HepG2 (cell line): Measurements from ENCODE around the gene NCOA5. TPM values are rescaled to one million over a fixed set of nuclear protein-coding genes. Genes with fewer than 3 reads are reported as not detected.

Source experiments
- FOXJ3 ChIP-seq: sonication (generic); formaldehyde crosslinking; IDR thresholded peaks from 2 replicates; pipeline ENCODE4 v1.4.0; 2020; ENCODE audit warnings: missing genetic modification reagents, mild to moderate bottlenecking, borderline replicate concordance
- GPN1 ChIP-seq: sonication (generic); formaldehyde crosslinking; IDR thresholded peaks from 2 replicates; pipeline ENCODE4 v1.5.1; 2020; ENCODE audit warnings: missing genetic modification reagents, borderline replicate concordance
- HOXD1 ChIP-seq: sonication (generic); formaldehyde crosslinking; IDR thresholded peaks from 2 replicates; pipeline ENCODE4 v1.5.0; 2020; ENCODE audit warnings: missing genetic modification reagents
- POLR2AphosphoS5 ChIP-seq: IDR thresholded peaks from 2 replicates; pipeline ENCODE4 v1.6.1; 2012; ENCODE audit warnings: low read depth, low read length
- RARG ChIP-seq: sonication (generic); formaldehyde crosslinking; IDR thresholded peaks from 2 replicates; pipeline ENCODE4 v1.4.0; 2020; ENCODE audit warnings: low read depth, mild to moderate bottlenecking, missing genetic modification reagents
- STAG1 ChIP-seq: sonication (generic); formaldehyde crosslinking; IDR thresholded peaks from 2 replicates; pipeline ENCODE4 v1.4.0; 2020; ENCODE audit warnings: missing genetic modification reagents
- THAP11 ChIP-seq: IDR thresholded peaks from 2 replicates; pipeline ENCODE4 v1.6.1; 2016; ENCODE audit warnings: missing biosample characterization, missing genetic modification reagents
- TRIM24 ChIP-seq: sonication (generic); formaldehyde crosslinking; IDR thresholded peaks from 2 replicates; pipeline ENCODE4 v1.8.0; 2022; ENCODE audit warnings: mild to moderate bottlenecking, missing genetic modification reagents
- YEATS4 ChIP-seq: sonication (generic); formaldehyde crosslinking; IDR thresholded peaks from 2 replicates; pipeline ENCODE4 v1.4.0; 2020; ENCODE audit warnings: missing genetic modification reagents, borderline replicate concordance
- ZBTB21 ChIP-seq: sonication (generic); formaldehyde crosslinking; IDR thresholded peaks from 2 replicates; pipeline ENCODE4 v1.4.0; 2020; ENCODE audit warnings: missing genetic modification reagents
- ZMYM3 ChIP-seq: sonication (generic); formaldehyde crosslinking; IDR thresholded peaks from 2 replicates; pipeline ENCODE4 v1.5.1; 2020; ENCODE audit warnings: mild to moderate bottlenecking, missing genetic modification reagents
- ZNF207 ChIP-seq: fragments of 450-650 bp; IDR thresholded peaks from 2 replicates; pipeline ENCODE4 v1.6.1; 2016; ENCODE audit warnings: antibody characterized with exemption, borderline replicate concordance
- ZNF251 ChIP-seq: sonication (generic); formaldehyde crosslinking; IDR thresholded peaks from 2 replicates; pipeline ENCODE4 v1.9.0; 2021; ENCODE audit warnings: mild to moderate bottlenecking, missing genetic modification reagents
- ZNF547 ChIP-seq: sonication (generic); formaldehyde crosslinking; IDR thresholded peaks from 2 replicates; pipeline ENCODE4 v1.5.1; 2020; ENCODE audit warnings: mild to moderate bottlenecking, missing genetic modification reagents
- polyA plus RNA-seq, 8 experiments: library from polyadenylated mRNA; depleted of rRNA in 3 of 8; stranded (reverse) in 7 of 8; unstranded in 1 of 8; fragments of >200 nt; fragmentation: Illumina TruSeq in 4 of 8; extraction: Trizol in 4 of 8; gene quantifications; 2 replicates each; pipeline versions ENCODE4 v1.2.1 to v1.2.3, GENCODE V29; 2011 to 2016; ENCODE audit warnings: low read depth in 4 of 8, missing spikeins in 1 of 8, mixed read lengths in 1 of 8; ENCODE audit not compliant: insufficient read depth in 1 of 8
- total RNA-seq, 5 experiments: library from RNA; depleted of rRNA; stranded (reverse); fragments of >200 nt; fragmentation: Illumina TruSeq; extraction: Trizol; gene quantifications; 2 replicates each; pipeline ENCODE4 v1.2.3, GENCODE V29; 2016; ENCODE audit warnings: low read depth in 1 of 5
- TF ChIP-seq, protein P1 (sequence below): sonication (generic); formaldehyde crosslinking; conservative IDR thresholded peaks from 2 replicates; pipeline ENCODE4 v1.4.0; 2020; ENCODE audit warnings: missing genetic modification reagents
- TF ChIP-seq, protein P2 (sequence below): sonication (generic); formaldehyde crosslinking; IDR thresholded peaks from 2 replicates; pipeline ENCODE4 v1.8.1; 2023; ENCODE audit warnings: mild to moderate bottlenecking, missing genetic modification reagents
- TF ChIP-seq, protein P3 (sequence below): sonication (generic); formaldehyde crosslinking; IDR thresholded peaks from 2 replicates; pipeline ENCODE4 v1.4.0; 2020; ENCODE audit warnings: low read depth, mild to moderate bottlenecking, missing genetic modification reagents
- TF ChIP-seq, protein P4 (sequence below): sonication (generic); formaldehyde crosslinking; IDR thresholded peaks from 2 replicates; pipeline ENCODE4 v1.5.1; 2020; ENCODE audit warnings: mild to moderate bottlenecking, missing genetic modification reagents, moderate library complexity
- TF ChIP-seq, protein P5 (sequence below): sonication (generic); formaldehyde crosslinking; IDR thresholded peaks from 2 replicates; pipeline ENCODE4 v1.4.0; 2020; ENCODE audit warnings: mild to moderate bottlenecking, missing genetic modification reagents
- TF ChIP-seq, protein P6 (sequence below): IDR thresholded peaks from 2 replicates; pipeline ENCODE4 v1.6.1; 2016; ENCODE audit warnings: missing compliant biosample characterization, missing genetic modification reagents, borderline replicate concordance
- TF ChIP-seq, protein P7 (sequence below): sonication (generic); formaldehyde crosslinking; IDR thresholded peaks from 2 replicates; pipeline ENCODE4 v1.4.0; 2020; ENCODE audit warnings: mild to moderate bottlenecking, missing genetic modification reagents

Gene NCOA5
- total and polyA plus RNA-seq, 2 of the 13 experiments (the other 11 are each of a cell fraction or from before 2014, with no cell fraction given): 16.5 to 28.4 TPM

DNA sequence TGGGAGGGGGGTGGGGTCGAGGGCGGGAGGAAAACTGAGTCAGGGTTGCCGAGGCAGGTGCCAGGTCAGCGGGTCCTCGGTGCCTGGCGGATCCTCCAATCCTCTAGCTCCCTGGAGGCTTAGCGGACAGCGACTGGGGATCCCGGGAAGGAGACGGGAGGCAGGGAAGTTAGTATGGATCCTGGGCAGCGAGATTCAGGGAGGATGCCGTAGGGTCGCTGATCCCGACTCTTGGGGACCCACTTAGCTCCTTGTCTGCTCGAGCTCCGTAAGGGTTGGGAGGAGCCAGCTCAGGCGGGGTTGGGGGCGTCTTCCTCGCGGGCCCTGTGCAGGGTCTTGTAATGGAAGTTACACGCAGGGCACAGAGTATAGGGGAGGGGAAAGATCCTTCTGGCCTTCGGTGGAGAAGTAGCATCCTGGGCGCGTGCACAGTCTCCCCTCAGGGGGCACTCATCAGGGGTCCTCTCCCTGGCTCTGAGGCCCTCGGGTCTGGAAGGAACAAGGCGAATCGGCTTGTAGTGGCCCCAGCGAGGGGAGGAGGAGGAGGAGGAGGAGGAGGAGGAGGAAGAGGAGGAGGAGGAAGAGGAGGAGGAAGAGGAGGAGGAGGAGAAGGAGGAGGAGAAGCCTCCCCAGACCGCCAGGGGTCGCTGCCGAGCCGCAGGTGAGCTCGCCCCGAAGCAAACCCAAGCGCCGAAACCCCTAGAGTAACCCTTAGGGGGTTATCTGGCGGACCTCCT lies 67.2 kb downstream of the NCOA5 start (continued):
- TF ChIP-seq, protein P1, sequence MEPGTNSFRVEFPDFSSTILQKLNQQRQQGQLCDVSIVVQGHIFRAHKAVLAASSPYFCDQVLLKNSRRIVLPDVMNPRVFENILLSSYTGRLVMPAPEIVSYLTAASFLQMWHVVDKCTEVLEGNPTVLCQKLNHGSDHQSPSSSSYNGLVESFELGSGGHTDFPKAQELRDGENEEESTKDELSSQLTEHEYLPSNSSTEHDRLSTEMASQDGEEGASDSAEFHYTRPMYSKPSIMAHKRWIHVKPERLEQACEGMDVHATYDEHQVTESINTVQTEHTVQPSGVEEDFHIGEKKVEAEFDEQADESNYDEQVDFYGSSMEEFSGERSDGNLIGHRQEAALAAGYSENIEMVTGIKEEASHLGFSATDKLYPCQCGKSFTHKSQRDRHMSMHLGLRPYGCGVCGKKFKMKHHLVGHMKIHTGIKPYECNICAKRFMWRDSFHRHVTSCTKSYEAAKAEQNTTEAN (CRISPR knock-in tag): no peak
- TF ChIP-seq YEATS4 (CRISPR knock-in tag): no peak
- TF ChIP-seq GPN1 (CRISPR knock-in tag): no peak
- TF ChIP-seq HOXD1 (CRISPR knock-in tag): 0 out of 2 replicates have a peak, but pooled peaks have one; percentile 69
- TF ChIP-seq ZNF251 (CRISPR knock-in tag): no peak
- TF ChIP-seq FOXJ3 (CRISPR knock-in tag): no peak
- no peak for TF ChIP-seq RARG
- TF ChIP-seq, protein P2, sequence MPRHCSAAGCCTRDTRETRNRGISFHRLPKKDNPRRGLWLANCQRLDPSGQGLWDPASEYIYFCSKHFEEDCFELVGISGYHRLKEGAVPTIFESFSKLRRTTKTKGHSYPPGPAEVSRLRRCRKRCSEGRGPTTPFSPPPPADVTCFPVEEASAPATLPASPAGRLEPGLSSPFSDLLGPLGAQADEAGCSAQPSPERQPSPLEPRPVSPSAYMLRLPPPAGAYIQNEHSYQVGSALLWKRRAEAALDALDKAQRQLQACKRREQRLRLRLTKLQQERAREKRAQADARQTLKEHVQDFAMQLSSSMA (CRISPR knock-in tag): peak; percentile 81; the same call in 1 of the 2 replicates
- TF ChIP-seq, protein P3, sequence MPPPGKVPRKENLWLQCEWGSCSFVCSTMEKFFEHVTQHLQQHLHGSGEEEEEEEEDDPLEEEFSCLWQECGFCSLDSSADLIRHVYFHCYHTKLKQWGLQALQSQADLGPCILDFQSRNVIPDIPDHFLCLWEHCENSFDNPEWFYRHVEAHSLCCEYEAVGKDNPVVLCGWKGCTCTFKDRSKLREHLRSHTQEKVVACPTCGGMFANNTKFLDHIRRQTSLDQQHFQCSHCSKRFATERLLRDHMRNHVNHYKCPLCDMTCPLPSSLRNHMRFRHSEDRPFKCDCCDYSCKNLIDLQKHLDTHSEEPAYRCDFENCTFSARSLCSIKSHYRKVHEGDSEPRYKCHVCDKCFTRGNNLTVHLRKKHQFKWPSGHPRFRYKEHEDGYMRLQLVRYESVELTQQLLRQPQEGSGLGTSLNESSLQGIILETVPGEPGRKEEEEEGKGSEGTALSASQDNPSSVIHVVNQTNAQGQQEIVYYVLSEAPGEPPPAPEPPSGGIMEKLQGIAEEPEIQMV: no peak
- TF ChIP-seq ZNF207: no peak
- TF ChIP-seq, protein P4, sequence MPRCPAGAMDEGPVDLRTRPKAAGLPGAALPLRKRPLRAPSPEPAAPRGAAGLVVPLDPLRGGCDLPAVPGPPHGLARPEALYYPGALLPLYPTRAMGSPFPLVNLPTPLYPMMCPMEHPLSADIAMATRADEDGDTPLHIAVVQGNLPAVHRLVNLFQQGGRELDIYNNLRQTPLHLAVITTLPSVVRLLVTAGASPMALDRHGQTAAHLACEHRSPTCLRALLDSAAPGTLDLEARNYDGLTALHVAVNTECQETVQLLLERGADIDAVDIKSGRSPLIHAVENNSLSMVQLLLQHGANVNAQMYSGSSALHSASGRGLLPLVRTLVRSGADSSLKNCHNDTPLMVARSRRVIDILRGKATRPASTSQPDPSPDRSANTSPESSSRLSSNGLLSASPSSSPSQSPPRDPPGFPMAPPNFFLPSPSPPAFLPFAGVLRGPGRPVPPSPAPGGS (CRISPR knock-in tag): 0 out of 2 replicates have a peak, but pooled peaks have one; percentile 75
- peak; percentile 23; the same call in 1 of the 2 replicates for TF ChIP-seq ZNF547 (CRISPR knock-in tag)
- peak; percentile 65 for TF ChIP-seq STAG1
- TF ChIP-seq, protein P5, sequence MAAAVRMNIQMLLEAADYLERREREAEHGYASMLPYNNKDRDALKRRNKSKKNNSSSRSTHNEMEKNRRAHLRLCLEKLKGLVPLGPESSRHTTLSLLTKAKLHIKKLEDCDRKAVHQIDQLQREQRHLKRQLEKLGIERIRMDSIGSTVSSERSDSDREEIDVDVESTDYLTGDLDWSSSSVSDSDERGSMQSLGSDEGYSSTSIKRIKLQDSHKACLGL (CRISPR knock-in tag): no peak
- TF ChIP-seq ZBTB21 (CRISPR knock-in tag): no peak
- TF ChIP-seq, protein P6, sequence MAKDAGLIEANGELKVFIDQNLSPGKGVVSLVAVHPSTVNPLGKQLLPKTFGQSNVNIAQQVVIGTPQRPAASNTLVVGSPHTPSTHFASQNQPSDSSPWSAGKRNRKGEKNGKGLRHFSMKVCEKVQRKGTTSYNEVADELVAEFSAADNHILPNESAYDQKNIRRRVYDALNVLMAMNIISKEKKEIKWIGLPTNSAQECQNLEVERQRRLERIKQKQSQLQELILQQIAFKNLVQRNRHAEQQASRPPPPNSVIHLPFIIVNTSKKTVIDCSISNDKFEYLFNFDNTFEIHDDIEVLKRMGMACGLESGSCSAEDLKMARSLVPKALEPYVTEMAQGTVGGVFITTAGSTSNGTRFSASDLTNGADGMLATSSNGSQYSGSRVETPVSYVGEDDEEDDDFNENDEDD (CRISPR knock-in tag): no peak
- peak; percentile 22; the same call in 1 of the 2 replicates for TF ChIP-seq ZMYM3 (CRISPR knock-in tag)
- no peak for TF ChIP-seq THAP11
- TF ChIP-seq POLR2AphosphoS5: no peak
- no peak for TF ChIP-seq TRIM24
- TF ChIP-seq, protein P7, sequence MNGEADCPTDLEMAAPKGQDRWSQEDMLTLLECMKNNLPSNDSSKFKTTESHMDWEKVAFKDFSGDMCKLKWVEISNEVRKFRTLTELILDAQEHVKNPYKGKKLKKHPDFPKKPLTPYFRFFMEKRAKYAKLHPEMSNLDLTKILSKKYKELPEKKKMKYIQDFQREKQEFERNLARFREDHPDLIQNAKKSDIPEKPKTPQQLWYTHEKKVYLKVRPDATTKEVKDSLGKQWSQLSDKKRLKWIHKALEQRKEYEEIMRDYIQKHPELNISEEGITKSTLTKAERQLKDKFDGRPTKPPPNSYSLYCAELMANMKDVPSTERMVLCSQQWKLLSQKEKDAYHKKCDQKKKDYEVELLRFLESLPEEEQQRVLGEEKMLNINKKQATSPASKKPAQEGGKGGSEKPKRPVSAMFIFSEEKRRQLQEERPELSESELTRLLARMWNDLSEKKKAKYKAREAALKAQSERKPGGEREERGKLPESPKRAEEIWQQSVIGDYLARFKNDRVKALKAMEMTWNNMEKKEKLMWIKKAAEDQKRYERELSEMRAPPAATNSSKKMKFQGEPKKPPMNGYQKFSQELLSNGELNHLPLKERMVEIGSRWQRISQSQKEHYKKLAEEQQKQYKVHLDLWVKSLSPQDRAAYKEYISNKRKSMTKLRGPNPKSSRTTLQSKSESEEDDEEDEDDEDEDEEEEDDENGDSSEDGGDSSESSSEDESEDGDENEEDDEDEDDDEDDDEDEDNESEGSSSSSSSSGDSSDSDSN (CRISPR knock-in tag): no peak
